ENCODE measurements around the gene RYR2. TPM values are rescaled to one million over a fixed set of nuclear protein-coding genes. Genes with fewer than 3 reads are reported as not detected.

RYR2 gene
- total and polyA plus RNA-seq, 12 donors = 43.1 to 1,252 (median 872) TPM

- DNase-seq (no peak), ATAC-seq (no peak)
- peaks cover 0 to 23% (median 0%) of the 10 kb centered on the region in 9 donors for H3K36me3 ChIP-seq
- H3K9me3 ChIP-seq = no peaks in the 10 kb centered on the region
- no peak overlapping the region for H3K27ac ChIP-seq
- no peaks in the 10 kb centered on the region for H3K27me3 ChIP-seq
- no peak for TF ChIP-seq CTCF (IDR thresholded peaks at IDR 0.05)
- 83 to 88% methylated on average over 7 of the region's 7 CpGs for WGBS, 2 donors
- intact Hi-C loops (cut with DNase I) = no loop called here
- H3K4me3 ChIP-seq = no peak overlapping the region
- peaks cover 0 to 26% (median 4%) of the 10 kb centered on the region in 9 donors for H3K4me1 ChIP-seq
These were observed 406.1 kb downstream of the RYR2 start for GRCh38 chr1:237448042-237448441.

DNA sequence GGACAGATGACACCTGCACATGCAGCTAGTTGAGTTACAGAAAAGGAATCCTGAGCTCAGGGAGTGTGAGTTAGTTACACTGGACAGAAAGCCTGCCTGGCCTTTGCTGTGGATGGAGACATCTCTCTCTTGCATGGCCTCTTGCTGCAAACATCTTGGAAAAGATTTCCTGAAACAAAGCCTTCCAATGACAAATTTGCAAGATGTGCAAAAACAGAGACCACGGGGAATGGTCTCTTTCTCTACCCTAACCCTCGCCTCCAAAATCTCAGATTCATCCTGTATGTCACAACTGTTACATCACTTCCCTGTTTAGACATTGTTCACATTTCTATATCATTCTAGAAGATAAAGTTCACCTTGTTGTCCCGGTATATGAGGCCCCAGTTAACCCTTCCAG is 415.6 kb downstream of the RYR2 start:
- WGBS, 2 donors = 68 to 75% methylated on average over 3 of the region's 3 CpGs
- peaks cover 0 to 76% (median 4%) of the 10 kb centered on the region in 9 donors for H3K36me3 ChIP-seq
- no peaks in the 10 kb centered on the region for H3K9me3 ChIP-seq
- intact Hi-C loops (cut with DNase I) = no loop called here
- DNase-seq (no peak), ATAC-seq (peak in 4 of 8 donors; percentile 11 to 28 (median 22))
- no peaks in the 10 kb centered on the region for H3K4me1 ChIP-seq
- no peaks in the 10 kb centered on the region for H3K27me3 ChIP-seq
- no peak overlapping the region for H3K4me3 ChIP-seq
- peak overlapping the region in 1 of 10 donors; percentile 4 for H3K27ac ChIP-seq
- TF ChIP-seq CTCF (IDR thresholded peaks at IDR 0.05) = no peak

- peaks cover 0 to 48% (median 0%) of the 10 kb centered on the region in 9 donors for H3K36me3 ChIP-seq
- H3K4me3 ChIP-seq = no peak overlapping the region
- TF ChIP-seq CTCF (IDR thresholded peaks at IDR 0.05) = no peak
- H3K9me3 ChIP-seq = no peaks in the 10 kb centered on the region
- ATAC-seq (peak in 6 of 8 donors; percentile 67 to 87 (median 76)), DNase-seq (no peak)
- intact Hi-C loops (cut with DNase I) = no loop called here
- H3K4me1 ChIP-seq = peaks cover 0 to 45% (median 2%) of the 10 kb centered on the region in 9 donors
- no peaks in the 10 kb centered on the region for H3K27me3 ChIP-seq
- 15 to 30% methylated on average over 3 of the region's 3 CpGs for WGBS, 2 donors
- peak overlapping the region in 8 of 10 donors; percentile 23 to 58 (median 38) for H3K27ac ChIP-seq
These were observed 425.3 kb downstream of the RYR2 start for GRCh38 chr1:237467320-237467719.

DNA sequence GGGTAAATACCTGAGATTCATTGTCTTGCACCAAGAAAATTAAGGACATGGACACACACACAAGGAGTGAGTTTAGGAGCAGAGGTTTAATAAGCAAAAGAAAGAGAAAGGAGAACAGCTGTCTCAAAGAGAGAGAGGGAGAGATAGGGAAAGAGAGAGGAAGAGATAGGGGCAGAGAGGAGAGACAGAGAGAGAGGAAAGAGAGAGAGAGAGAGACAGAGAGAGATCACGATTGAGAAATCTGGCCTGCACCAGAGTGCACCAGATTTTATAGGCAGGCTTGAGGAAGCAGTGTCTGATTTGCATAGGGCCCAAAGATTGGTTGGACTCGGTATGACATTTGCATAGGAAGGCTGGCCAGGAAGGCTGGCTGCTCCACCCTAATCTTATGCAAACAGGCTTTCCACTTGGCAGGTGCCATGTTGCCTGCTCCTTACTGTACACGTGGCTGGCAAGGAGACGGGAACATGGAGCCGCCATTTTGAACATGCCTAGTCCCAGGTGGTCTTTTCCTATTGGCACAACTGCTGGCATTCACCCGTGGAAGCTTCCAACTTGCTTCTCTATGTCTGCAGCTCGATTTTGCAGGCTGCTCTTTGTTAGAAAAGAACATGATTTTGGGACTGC is 428.8 kb downstream of the RYR2 start:
- no peak for TF ChIP-seq CTCF (IDR thresholded peaks at IDR 0.05)
- no peaks in the 10 kb centered on the region for H3K27me3 ChIP-seq
- ATAC-seq (peak; percentile 43 to 87 (median 70)), DNase-seq (peak; percentile 27 to 40)
- H3K4me3 ChIP-seq = no peak overlapping the region
- intact Hi-C loops (cut with DNase I) = no loop called here
- 56 to 57% methylated on average over 7 of the region's 7 CpGs for WGBS, 2 donors
- H3K27ac ChIP-seq = peak overlapping the region in 4 of 10 donors; percentile 10 to 58 (median 16)
- H3K4me1 ChIP-seq = peaks cover 0 to 47% (median 2%) of the 10 kb centered on the region in 9 donors
- H3K9me3 ChIP-seq = no peaks in the 10 kb centered on the region
- peaks cover 0 to 52% (median 0%) of the 10 kb centered on the region in 9 donors for H3K36me3 ChIP-seq
